CD14-positive monocyte (primary cell): Measurements from ENCODE around the gene CYSTM1. TPM values are rescaled to one million over a fixed set of nuclear protein-coding genes. Genes with fewer than 3 reads are reported as not detected.

ENCODE experiments used
- DNase-seq, 3 donors: peaks; one replicate each; pipeline ENCODE4 v3.0.0-alpha.2; 2011 to 2022
- H2AFZ ChIP-seq: 2 replicates; pipeline ENCODE4 v1.6.0; 2012; ENCODE audit warnings: mild to moderate bottlenecking, low read depth, low read length, inconsistent platforms; ENCODE audit not compliant: insufficient read depth, poor library complexity, severe bottlenecking
- H3K27ac ChIP-seq, 2 donors: 1 replicate in 1 of 2; 2 replicates in 1 of 2; pipeline ENCODE4 v1.5.1; 2012 to 2013; ENCODE audit warnings: low read length in 2 of 2, control low read depth in 1 of 2, inconsistent platforms in 1 of 2, low read depth in 1 of 2, mild to moderate bottlenecking in 1 of 2
- H3K27me3 ChIP-seq, 2 donors: one replicate each; pipeline versions ENCODE4 v1.6.0 to v1.6.1; 2011 to 2013; ENCODE audit warnings: low read length in 2 of 2; ENCODE audit not compliant: control insufficient read depth in 2 of 2, insufficient read depth in 2 of 2
- H3K36me3 ChIP-seq, 2 donors: replicated peaks in 1 of 2; 1 replicate in 1 of 2; 2 replicates in 1 of 2; pipeline versions ENCODE4 v1.5.1 to v1.6.1; 2012 to 2013; ENCODE audit warnings: low read length in 2 of 2, control low read depth in 1 of 2, inconsistent platforms in 1 of 2, mild to moderate bottlenecking in 1 of 2; ENCODE audit not compliant: insufficient read depth in 2 of 2, control insufficient read depth in 1 of 2
- H3K4me1 ChIP-seq, 2 donors: 1 replicate in 1 of 2; 2 replicates in 1 of 2; pipeline versions ENCODE4 v1.5.1 to v1.6.1; 2012 to 2013; ENCODE audit warnings: low read length in 2 of 2, control low read depth in 1 of 2, inconsistent platforms in 1 of 2, mild to moderate bottlenecking in 1 of 2, moderate library complexity in 1 of 2; ENCODE audit not compliant: insufficient read depth in 2 of 2, control insufficient read depth in 1 of 2
- H3K4me2 ChIP-seq: replicated peaks from 2 replicates; pipeline ENCODE3; 2012; ENCODE audit warnings: low read length, moderate library complexity, mild to moderate bottlenecking; ENCODE audit not compliant: poor library complexity, severe bottlenecking; ENCODE audit errors: extremely low read depth
- H3K4me3 ChIP-seq, 3 experiments: fragments of 200-600 bp in 1 of 3; sonication (generic) in 1 of 3; replicated peaks in 1 of 3; 1 replicate in 2 of 3; 2 replicates in 1 of 3; pipeline ENCODE4 v1.5.1; 2011 to 2013; ENCODE audit warnings: low read length in 3 of 3, mild to moderate bottlenecking in 3 of 3, control low read depth in 2 of 3, low read depth in 2 of 3, inconsistent platforms in 1 of 3, moderate library complexity in 1 of 3
- H3K79me2 ChIP-seq: 2 replicates; pipeline ENCODE4 v1.6.0; 2012; ENCODE audit warnings: mild to moderate bottlenecking, control low read depth, inconsistent platforms, low read length, moderate library complexity; ENCODE audit not compliant: insufficient read depth
- H3K9ac ChIP-seq: 2 replicates; pipeline ENCODE4 v1.6.0; 2017; ENCODE audit warnings: low read length, mild to moderate bottlenecking; ENCODE audit not compliant: insufficient read depth, poor library complexity, severe bottlenecking
- H3K9me3 ChIP-seq, 2 donors: replicated peaks in 1 of 2; 1 replicate in 1 of 2; 2 replicates in 1 of 2; pipeline versions ENCODE4 v1.5.1 to v1.6.1; 2012 to 2013; ENCODE audit warnings: low read length in 2 of 2, control low read depth in 1 of 2; ENCODE audit not compliant: control insufficient read depth in 1 of 2, insufficient read depth in 1 of 2
- H4K20me1 ChIP-seq: 2 replicates; pipeline ENCODE4 v1.6.0; 2012; ENCODE audit warnings: mild to moderate bottlenecking, low read length, control low read depth, moderate library complexity; ENCODE audit not compliant: insufficient read depth
- H3K27ac Mint-ChIP-seq, 7 donors: one replicate each; pipeline ENCODE4 v1.8.0; 2020; ENCODE audit warnings: mild to moderate bottlenecking in 7 of 7, mixed read lengths in 7 of 7, moderate library complexity in 6 of 7, inconsistent platforms in 2 of 7
- H3K27me3 Mint-ChIP-seq, 3 donors: one replicate each; pipeline ENCODE4 v1.8.0; 2021 to 2022; ENCODE audit warnings: low read depth in 3 of 3, mild to moderate bottlenecking in 3 of 3, mixed read lengths in 3 of 3, moderate library complexity in 3 of 3, inconsistent platforms in 1 of 3
- H3K36me3 Mint-ChIP-seq, 2 donors: one replicate each; pipeline ENCODE4 v1.8.0; 2020; ENCODE audit warnings: mixed read lengths in 2 of 2, inconsistent platforms in 1 of 2, mild to moderate bottlenecking in 1 of 2
- H3K4me1 Mint-ChIP-seq: one replicate; pipeline ENCODE4 v1.8.0; 2020; ENCODE audit warnings: mild to moderate bottlenecking, mixed read lengths
- H3K4me3 Mint-ChIP-seq, 2 donors: one replicate each; pipeline ENCODE4 v1.8.0; 2020; ENCODE audit warnings: mild to moderate bottlenecking in 2 of 2, mixed read lengths in 2 of 2, moderate library complexity in 1 of 2
- H3K9me3 Mint-ChIP-seq, 7 donors: one replicate each; pipeline ENCODE4 v1.8.0; 2020 to 2022; ENCODE audit warnings: mixed read lengths in 7 of 7, mild to moderate bottlenecking in 6 of 7, moderate library complexity in 6 of 7, inconsistent platforms in 2 of 7
- WGBS: methylation state at CpG from one replicate; pipeline ENCODE4 v1.1.5; 2013; ENCODE audit warnings: missing lambda C conversion rate; ENCODE audit not compliant: insufficient coverage; 5-methylcytosine and 5-hydroxymethylcytosine counted together
- intact Hi-C, 2 donors: fragments of 100-400 bp; cut with micrococcal nuclease; formaldehyde crosslinking; loops; one replicate each; pipeline versions ENCODE4 v1.15.0 to v1.15.1; 2023
- polyA plus RNA-seq, 3 donors: library from polyadenylated mRNA; depleted of rRNA in 1 of 3; unstranded in 2 of 3; stranded (reverse) in 1 of 3; fragments of 300-500 nt in 2 of 3; fragments of >200 nt in 1 of 3; fragmentation: Illumina TruSeq in 2 of 3; gene quantifications; 1 replicate in 2 of 3; 2 replicates in 1 of 3; pipeline ENCODE4 v1.2.3, GENCODE V29; 2012 to 2021
- TF ChIP-seq, protein P1 (sequence below): fragments of 200-600 bp; IDR thresholded peaks from one replicate; pipeline ENCODE4 v1.8.0; 2022; ENCODE audit warnings: antibody characterized with exemption, mild to moderate bottlenecking

Gene CYSTM1
- polyA plus RNA-seq, 3 donors: 14.0 to 40.0 (median 36.7) TPM

DNA sequence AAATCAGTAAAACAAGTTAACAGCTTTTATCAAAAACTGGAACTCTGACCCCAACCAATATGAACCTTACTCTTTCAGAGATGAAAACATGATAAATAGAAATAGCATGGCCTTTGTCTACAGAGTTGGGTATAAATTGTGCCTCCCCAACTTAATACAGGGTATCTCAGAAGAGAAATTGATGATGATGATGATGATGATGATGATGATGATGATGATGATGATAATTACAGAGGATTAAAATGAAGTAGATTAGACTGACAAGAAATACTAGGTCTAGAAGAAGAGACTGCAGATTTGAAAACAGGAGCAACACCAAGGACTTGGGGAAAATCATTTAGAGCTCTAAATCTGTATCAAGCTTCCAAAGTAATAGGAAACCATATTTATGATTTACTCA is 100.8 kb downstream of the CYSTM1 start:
- no peak overlapping the region for H2AFZ ChIP-seq
- peaks cover 0 to 4% of the 10 kb centered on the region in 2 donors for H3K36me3 ChIP-seq
- H3K9ac ChIP-seq: no peak overlapping the region
- peaks cover 0 to 6% (median 3%) of the 10 kb centered on the region in 7 donors for H3K9me3 Mint-ChIP-seq
- peaks cover 23 to 28% of the 10 kb centered on the region in 2 donors for H3K36me3 Mint-ChIP-seq
- no peak overlapping the region for H3K4me3 Mint-ChIP-seq
- peak overlapping the region in 1 of 2 donors; percentile 94 for H3K27ac ChIP-seq
- peaks cover 46% of the 10 kb centered on the region for H3K4me1 Mint-ChIP-seq
- H3K27me3 ChIP-seq: no peaks in the 10 kb centered on the region
- no peaks in the 10 kb centered on the region for H4K20me1 ChIP-seq
- no peak for DNase-seq
- H3K4me1 ChIP-seq: peaks cover 36 to 42% of the 10 kb centered on the region in 2 donors
- H3K9me3 ChIP-seq: no peaks in the 10 kb centered on the region
- TF ChIP-seq, protein P1, sequence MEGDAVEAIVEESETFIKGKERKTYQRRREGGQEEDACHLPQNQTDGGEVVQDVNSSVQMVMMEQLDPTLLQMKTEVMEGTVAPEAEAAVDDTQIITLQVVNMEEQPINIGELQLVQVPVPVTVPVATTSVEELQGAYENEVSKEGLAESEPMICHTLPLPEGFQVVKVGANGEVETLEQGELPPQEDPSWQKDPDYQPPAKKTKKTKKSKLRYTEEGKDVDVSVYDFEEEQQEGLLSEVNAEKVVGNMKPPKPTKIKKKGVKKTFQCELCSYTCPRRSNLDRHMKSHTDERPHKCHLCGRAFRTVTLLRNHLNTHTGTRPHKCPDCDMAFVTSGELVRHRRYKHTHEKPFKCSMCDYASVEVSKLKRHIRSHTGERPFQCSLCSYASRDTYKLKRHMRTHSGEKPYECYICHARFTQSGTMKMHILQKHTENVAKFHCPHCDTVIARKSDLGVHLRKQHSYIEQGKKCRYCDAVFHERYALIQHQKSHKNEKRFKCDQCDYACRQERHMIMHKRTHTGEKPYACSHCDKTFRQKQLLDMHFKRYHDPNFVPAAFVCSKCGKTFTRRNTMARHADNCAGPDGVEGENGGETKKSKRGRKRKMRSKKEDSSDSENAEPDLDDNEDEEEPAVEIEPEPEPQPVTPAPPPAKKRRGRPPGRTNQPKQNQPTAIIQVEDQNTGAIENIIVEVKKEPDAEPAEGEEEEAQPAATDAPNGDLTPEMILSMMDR: no peak
- H3K27ac Mint-ChIP-seq: peak overlapping the region in 4 of 7 donors; percentile 25 to 96 (median 94)
- peaks cover 48% of the 10 kb centered on the region for H3K79me2 ChIP-seq
- peak overlapping the region; percentile 4 for H3K4me2 ChIP-seq
- no peaks in the 10 kb centered on the region for H3K27me3 Mint-ChIP-seq
- intact Hi-C loops: no loop called here
- H3K4me3 ChIP-seq: no peak overlapping the region

DNA sequence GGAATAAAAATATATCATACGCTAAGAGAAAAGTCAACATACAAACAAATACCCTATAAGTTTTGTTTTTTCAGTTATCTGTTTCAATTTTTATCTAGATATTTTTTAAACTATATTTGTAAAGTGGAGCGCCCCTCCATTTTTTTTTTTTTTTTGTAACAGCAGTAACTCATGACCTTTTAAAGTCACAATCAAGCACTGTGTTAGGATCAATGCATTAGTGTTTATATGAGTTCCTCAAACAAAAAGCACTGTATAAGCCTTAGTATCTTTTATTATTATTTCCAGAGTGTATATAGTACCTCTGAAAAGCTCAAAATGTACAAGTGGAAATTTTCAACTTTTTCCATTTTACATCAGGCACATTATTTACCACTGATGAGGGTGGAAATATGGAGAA is 107.3 kb downstream of the CYSTM1 start:
- H3K79me2 ChIP-seq: peaks cover 66% of the 10 kb centered on the region

More for the DNA sequence above, 107.3 kb downstream of the CYSTM1 start:
- Mint-ChIP-seq H3K36me3 (peaks cover 17 to 20% of the 10 kb centered on the region in 2 donors), H3K9me3 (peaks cover 0 to 6% (median 3%) of the 10 kb centered on the region in 7 donors), H3K4me3 (no peak overlapping the region), H3K27ac (no peak overlapping the region), H3K4me1 (peaks cover 22% of the 10 kb centered on the region), H3K27me3 (no peaks in the 10 kb centered on the region)
- Histone ChIP-seq H4K20me1 (no peaks in the 10 kb centered on the region), H3K4me3 (no peak overlapping the region), H2AFZ (no peak overlapping the region), H3K9ac (no peak overlapping the region), H3K4me1 (peaks cover 20 to 22% of the 10 kb centered on the region in 2 donors), H3K9me3 (no peaks in the 10 kb centered on the region), H3K4me2 (no peak overlapping the region), H3K36me3 (peaks cover 0 to 4% of the 10 kb centered on the region in 2 donors), H3K27me3 (no peaks in the 10 kb centered on the region), H3K27ac (no peak overlapping the region)
- intact Hi-C loops: loop anchor here in 1 of 2 donors (5.0 kb wide), 1 partner anchor 35 kb away; no protein-coding TSS in a partner anchor
- no CpG with 5 or more reads among the region's 2 CpGs for whole genome bisulfite sequencing
- TF ChIP-seq, protein P1: no peak
- no peak for DNase-seq
